HL-60 (cell line): Measurements from ENCODE around the gene ATG4B.
A peak's percentile ranks its signal among the peaks of the same experiment; 100 is the strongest.

ENCODE experiments used
- DNase-seq, 2 experiments: peaks; one replicate each; pipeline ENCODE4 v3.0.0-alpha.2; 2010 to 2020; ENCODE audit warnings: low read depth in 1 of 2, low spot score in 1 of 2
- H3K27ac ChIP-seq: fragments of 250-450 bp; sonication (Bioruptor Pico); replicated peaks from 2 replicates; pipeline ENCODE4 v1.5.1; 2020; ENCODE audit warnings: mild to moderate bottlenecking, moderate library complexity
- H3K27me3 ChIP-seq: fragments of 250-450 bp; sonication (Bioruptor Pico); 2 replicates; pipeline ENCODE4 v1.5.1; 2021; ENCODE audit warnings: mild to moderate bottlenecking, moderate library complexity; ENCODE audit not compliant: insufficient read depth, poor library complexity, severe bottlenecking
- H3K4me3 ChIP-seq: replicated peaks from 2 replicates; pipeline ENCODE4 v1.5.1; 2011; ENCODE audit warnings: mild to moderate bottlenecking, control low read depth, low read length; ENCODE audit not compliant: insufficient read depth
- CTCF ChIP-seq: IDR thresholded peaks from one replicate; pipeline ENCODE4 v1.5.1; 2011; ENCODE audit warnings: low read length, control low read depth, inconsistent platforms; ENCODE audit not compliant: insufficient read depth
- GABPA ChIP-seq: IDR thresholded peaks from 2 replicates; pipeline ENCODE4 v1.6.1; 2012; ENCODE audit warnings: low read depth
- POLR2AphosphoS5 ChIP-seq: IDR thresholded peaks from 2 replicates; pipeline ENCODE4 v1.6.1; 2012; ENCODE audit warnings: low read depth
- SPI1 ChIP-seq: IDR thresholded peaks from 2 replicates; pipeline ENCODE4 v1.6.1; 2012; ENCODE audit warnings: low read depth, mild to moderate bottlenecking, borderline replicate concordance
- TF ChIP-seq, protein P1 (sequence below): IDR thresholded peaks from 2 replicates; pipeline ENCODE4 v1.6.1; 2012; ENCODE audit warnings: low read depth; ENCODE audit not compliant: insufficient replicate concordance

ATG4B gene

DNA sequence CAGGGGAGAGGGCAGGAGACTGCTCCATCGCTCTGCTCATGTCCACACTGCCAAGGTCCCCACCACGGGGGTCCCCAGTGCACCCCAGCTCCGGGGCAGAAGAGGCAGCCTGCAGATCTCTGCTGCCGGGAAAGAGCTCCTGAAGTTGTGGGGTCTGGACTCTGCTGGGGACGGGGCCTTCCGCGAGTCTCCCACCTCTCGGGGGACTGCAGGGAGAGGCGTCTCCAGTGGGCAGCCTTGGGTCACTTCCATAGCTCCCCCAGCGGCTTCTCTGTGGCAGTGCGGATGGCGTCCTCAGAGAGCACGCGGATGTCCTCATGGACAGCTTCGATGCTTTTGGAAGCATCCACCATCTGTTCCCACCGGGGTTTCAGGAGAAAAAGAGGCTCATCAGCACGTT, 38.4 kb downstream of the ATG4B start:
- no peak for TF ChIP-seq SPI1
- TF ChIP-seq POLR2AphosphoS5, result no peak
- TF ChIP-seq, protein P1, sequence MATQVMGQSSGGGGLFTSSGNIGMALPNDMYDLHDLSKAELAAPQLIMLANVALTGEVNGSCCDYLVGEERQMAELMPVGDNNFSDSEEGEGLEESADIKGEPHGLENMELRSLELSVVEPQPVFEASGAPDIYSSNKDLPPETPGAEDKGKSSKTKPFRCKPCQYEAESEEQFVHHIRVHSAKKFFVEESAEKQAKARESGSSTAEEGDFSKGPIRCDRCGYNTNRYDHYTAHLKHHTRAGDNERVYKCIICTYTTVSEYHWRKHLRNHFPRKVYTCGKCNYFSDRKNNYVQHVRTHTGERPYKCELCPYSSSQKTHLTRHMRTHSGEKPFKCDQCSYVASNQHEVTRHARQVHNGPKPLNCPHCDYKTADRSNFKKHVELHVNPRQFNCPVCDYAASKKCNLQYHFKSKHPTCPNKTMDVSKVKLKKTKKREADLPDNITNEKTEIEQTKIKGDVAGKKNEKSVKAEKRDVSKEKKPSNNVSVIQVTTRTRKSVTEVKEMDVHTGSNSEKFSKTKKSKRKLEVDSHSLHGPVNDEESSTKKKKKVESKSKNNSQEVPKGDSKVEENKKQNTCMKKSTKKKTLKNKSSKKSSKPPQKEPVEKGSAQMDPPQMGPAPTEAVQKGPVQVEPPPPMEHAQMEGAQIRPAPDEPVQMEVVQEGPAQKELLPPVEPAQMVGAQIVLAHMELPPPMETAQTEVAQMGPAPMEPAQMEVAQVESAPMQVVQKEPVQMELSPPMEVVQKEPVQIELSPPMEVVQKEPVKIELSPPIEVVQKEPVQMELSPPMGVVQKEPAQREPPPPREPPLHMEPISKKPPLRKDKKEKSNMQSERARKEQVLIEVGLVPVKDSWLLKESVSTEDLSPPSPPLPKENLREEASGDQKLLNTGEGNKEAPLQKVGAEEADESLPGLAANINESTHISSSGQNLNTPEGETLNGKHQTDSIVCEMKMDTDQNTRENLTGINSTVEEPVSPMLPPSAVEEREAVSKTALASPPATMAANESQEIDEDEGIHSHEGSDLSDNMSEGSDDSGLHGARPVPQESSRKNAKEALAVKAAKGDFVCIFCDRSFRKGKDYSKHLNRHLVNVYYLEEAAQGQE, result no peak
- no peak for TF ChIP-seq GABPA
- TF ChIP-seq CTCF, result no peak
- Histone ChIP-seq H3K27me3 (no peaks in the 10 kb centered on the region), H3K27ac (no peak overlapping the region), H3K4me3 (no peak overlapping the region)
- DNase-seq, result no peak

DNA sequence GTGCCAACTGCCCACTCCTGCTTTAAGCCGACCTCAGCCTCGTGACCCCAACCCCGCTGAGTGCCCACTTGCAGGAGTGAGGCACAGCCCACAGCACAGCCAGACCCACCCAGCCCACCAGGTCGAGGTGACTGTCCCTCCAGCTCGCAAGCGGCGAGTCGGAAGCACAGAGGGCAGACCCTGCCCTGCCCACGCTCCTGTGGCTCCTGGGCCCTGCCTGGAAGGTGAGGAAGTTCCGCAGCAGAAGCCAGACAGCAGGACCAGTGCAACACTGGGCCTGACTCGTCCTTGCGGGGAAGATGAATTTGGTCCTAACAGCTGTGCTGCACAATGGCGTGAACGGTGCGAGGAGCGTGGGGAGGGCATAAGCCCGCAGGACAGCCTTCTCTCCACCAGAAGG, 39.2 kb downstream of the ATG4B start:
- no peak overlapping the region for H3K4me3 ChIP-seq
- H3K27me3 ChIP-seq, result no peaks in the 10 kb centered on the region
- DNase-seq, result no peak
- peak; percentile 32; the same call in 1 of the 2 replicates for TF ChIP-seq POLR2AphosphoS5
- no peak for TF ChIP-seq GABPA
- H3K27ac ChIP-seq, result no peak overlapping the region

GRCh38 chr2:241677392-241677791, 39.9 kb downstream of the ATG4B start:
- Histone ChIP-seq H3K4me3 (no peak overlapping the region), H3K27me3 (no peaks in the 10 kb centered on the region), H3K27ac (no peak overlapping the region)
- DNase-seq, result no peak
- no peak for TF ChIP-seq SPI1
- no peak for TF ChIP-seq GABPA

DNA sequence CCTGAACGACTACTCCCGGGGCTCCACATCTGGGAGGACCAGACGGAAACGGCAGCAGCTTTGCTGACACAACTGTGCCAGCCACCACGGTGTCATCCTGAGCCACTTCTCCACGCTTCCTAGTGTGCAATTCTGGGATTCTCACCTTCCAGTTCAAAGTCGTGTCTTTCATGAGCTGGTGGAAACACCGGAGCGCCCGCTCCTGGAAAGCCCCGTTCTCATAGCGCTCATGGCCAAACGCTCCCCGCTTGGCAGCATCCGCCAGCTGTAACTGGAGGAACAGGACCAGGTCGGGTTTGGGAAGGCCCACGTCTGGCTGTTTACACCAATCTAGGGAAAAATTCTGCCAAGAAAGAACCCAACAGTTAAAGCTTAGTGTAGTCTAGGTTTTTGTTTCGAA, 40.8 kb downstream of the ATG4B start:
- Histone ChIP-seq H3K4me3 (no peak overlapping the region), H3K27me3 (no peaks in the 10 kb centered on the region), H3K27ac (no peak overlapping the region)
- TF ChIP-seq POLR2AphosphoS5 (no peak), SPI1 (no peak), GABPA (no peak), CTCF (no peak)
- TF ChIP-seq, protein P1, result no peak
- no peak for DNase-seq

DNA sequence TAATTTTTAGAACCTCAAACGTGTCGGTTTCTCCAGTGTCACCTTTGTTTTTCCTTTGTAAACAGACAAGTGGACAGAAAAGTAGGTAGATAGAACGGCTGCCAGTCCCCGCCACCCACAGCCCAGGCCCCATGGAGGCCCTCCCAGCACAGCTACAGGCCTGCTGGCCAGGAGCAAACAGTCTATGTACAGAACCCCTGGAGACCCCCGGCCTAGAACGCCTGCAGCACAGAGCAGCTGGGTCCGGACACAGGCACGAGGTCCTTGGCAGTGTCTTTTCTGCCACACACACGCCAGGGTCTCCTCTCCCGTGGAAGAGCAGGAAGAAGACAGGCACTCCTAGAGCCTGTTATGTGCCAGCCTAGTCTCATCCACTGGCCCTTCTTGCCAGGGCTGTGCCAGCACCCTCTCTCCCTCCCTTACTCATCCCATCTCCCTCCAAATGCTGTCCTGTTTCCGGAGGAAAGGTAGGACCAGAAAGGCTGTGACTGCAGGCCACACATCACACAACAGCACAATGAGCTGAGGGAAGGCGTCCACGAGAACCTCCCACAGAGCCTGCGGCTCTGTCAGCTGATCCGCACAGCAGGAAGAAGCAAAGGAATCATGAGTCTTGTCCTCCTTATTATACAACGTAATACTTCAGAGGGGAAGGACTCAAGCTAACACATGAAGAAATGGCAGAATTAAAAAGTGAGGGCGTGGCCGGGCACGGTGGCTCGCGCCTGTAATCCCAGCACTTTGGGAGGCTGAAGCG, 41.5 kb downstream of the ATG4B start:
- Histone ChIP-seq H3K27me3 (no peaks in the 10 kb centered on the region), H3K4me3 (no peak overlapping the region), H3K27ac (no peak overlapping the region)
- TF ChIP-seq GABPA, result no peak
- peak; percentile 31; the same call in 1 of the 2 replicates for TF ChIP-seq POLR2AphosphoS5
- no peak for DNase-seq
